IMR-90 (cell line): Measurements from ENCODE around the gene PTRHD1. TPM values are rescaled to one million over a fixed set of nuclear protein-coding genes. Genes with fewer than 3 reads are reported as not detected.

Experiments
- ATAC-seq: fragments of 200-7000 bp; cut with Tn5 transposase; 2 replicates; pipeline ENCODE4 v1.9.1; 2020; ENCODE audit warnings: low read depth, mild to moderate bottlenecking, moderate library complexity
- BruUV-seq: library from RNA; stranded (reverse); fragments of 400-500 nt; replicated peaks from 2 replicates; lab custom pipeline; 2021; lab: Mats Ljungman, UMichigan
- CTCF ChIA-PET: fragments of 300-600 bp; formaldehyde crosslinking; extraction: SDS; loops from one replicate; lab custom pipeline; 2021; ENCODE audit warnings: antibody characterized with exemption; lab: Yijun Ruan, JAX
- POLR2A ChIA-PET: fragments of 300-600 bp; sonication (Branson Sonifier 250); formaldehyde crosslinking; loops from one replicate; lab custom pipeline; 2022; ENCODE audit warnings: antibody characterized with exemption; ENCODE audit not compliant: unreplicated experiment; lab: Charles Lee
- DNase-seq: peaks from one replicate; pipeline ENCODE4 v3.0.0; 2013
- H2AFZ ChIP-seq: replicated peaks from 2 replicates; pipeline ENCODE3; 2013; ENCODE audit warnings: low read length, mild to moderate bottlenecking; ENCODE audit not compliant: poor library complexity
- H2AK5ac ChIP-seq: 2 replicates; pipeline ENCODE4 v1.6.1; 2013; ENCODE audit warnings: low read depth, low read length, inconsistent platforms
- H2AK9ac ChIP-seq: replicated peaks from 2 replicates; pipeline ENCODE3; 2013; ENCODE audit warnings: mild to moderate bottlenecking, low read depth, low read length, moderate library complexity; ENCODE audit not compliant: poor library complexity
- H2BK120ac ChIP-seq: 2 replicates; pipeline ENCODE4 v1.6.1; 2013; ENCODE audit warnings: low read depth, low read length, inconsistent platforms
- H2BK15ac ChIP-seq: 3 replicates; pipeline ENCODE4 v1.6.1; 2013; ENCODE audit warnings: low read depth, low read length, inconsistent platforms
- H2BK20ac ChIP-seq: 2 replicates; pipeline ENCODE4 v1.6.1; 2013; ENCODE audit warnings: low read depth, mild to moderate bottlenecking, inconsistent platforms, low read length, moderate library complexity
- H2BK5ac ChIP-seq: 2 replicates; pipeline ENCODE4 v1.6.1; 2013; ENCODE audit warnings: mild to moderate bottlenecking, low read depth, low read length, inconsistent platforms; ENCODE audit not compliant: poor library complexity, severe bottlenecking
- H3K14ac ChIP-seq: replicated peaks from 2 replicates; pipeline ENCODE4 v1.6.1; 2013; ENCODE audit warnings: low read depth, low read length, inconsistent platforms
- H3K18ac ChIP-seq: 2 replicates; pipeline ENCODE4 v1.6.1; 2013; ENCODE audit warnings: low read depth, low read length, control low read depth
- H3K23ac ChIP-seq: 2 replicates; pipeline ENCODE4 v1.6.1; 2013; ENCODE audit warnings: low read depth, low read length, inconsistent platforms
- H3K27ac ChIP-seq: 2 replicates; pipeline ENCODE4 v1.5.1; 2013; ENCODE audit warnings: mild to moderate bottlenecking, control low read depth, low read length; ENCODE audit not compliant: insufficient read depth
- H3K27me3 ChIP-seq: 2 replicates; pipeline ENCODE4 v1.6.1; 2013; ENCODE audit warnings: low read length; ENCODE audit not compliant: control insufficient read depth, insufficient read depth
- H3K36me3 ChIP-seq: 2 replicates; pipeline ENCODE4 v1.6.1; 2013; ENCODE audit warnings: low read length, mixed read lengths; ENCODE audit not compliant: control insufficient read depth, insufficient read depth
- H3K4ac ChIP-seq: 2 replicates; pipeline ENCODE4 v1.6.1; 2013; ENCODE audit warnings: low read depth, low read length, inconsistent platforms
- H3K4me1 ChIP-seq: 2 replicates; pipeline ENCODE4 v1.6.1; 2013; ENCODE audit warnings: low read length, mixed read lengths; ENCODE audit not compliant: control insufficient read depth, insufficient read depth
- H3K4me2 ChIP-seq: 2 replicates; pipeline ENCODE4 v1.6.1; 2013; ENCODE audit warnings: low read depth, mild to moderate bottlenecking, control low read depth, low read length, moderate library complexity
- H3K4me3 ChIP-seq: 2 replicates; pipeline ENCODE4 v1.5.1; 2013; ENCODE audit warnings: low read depth, mild to moderate bottlenecking, control low read depth, low read length, moderate library complexity; ENCODE audit not compliant: insufficient read depth
- H3K56ac ChIP-seq: 2 replicates; pipeline ENCODE4 v1.6.1; 2013; ENCODE audit warnings: low read length, inconsistent platforms; ENCODE audit not compliant: insufficient read depth; ENCODE audit errors: extremely low read depth
- H3K79me1 ChIP-seq, 2 experiments: 2 replicates each; pipeline ENCODE4 v1.6.1; 2013; ENCODE audit warnings: low read length in 2 of 2, inconsistent platforms in 1 of 2, low read depth in 1 of 2
- H3K9ac ChIP-seq: 2 replicates; pipeline ENCODE4 v1.6.1; 2013; ENCODE audit warnings: low read depth, low read length, control low read depth
- H3K9me1 ChIP-seq: 2 replicates; pipeline ENCODE4 v1.6.1; 2013; ENCODE audit warnings: low read length, inconsistent platforms; ENCODE audit not compliant: insufficient read depth
- H3K9me3 ChIP-seq: 2 replicates; pipeline ENCODE4 v1.6.1; 2013; ENCODE audit warnings: low read length; ENCODE audit not compliant: control insufficient read depth, insufficient read depth
- H4K20me1 ChIP-seq: 2 replicates; pipeline ENCODE4 v1.6.1; 2013; ENCODE audit warnings: low read length, inconsistent platforms; ENCODE audit not compliant: insufficient read depth
- H4K5ac ChIP-seq: 2 replicates; pipeline ENCODE4 v1.6.1; 2013; ENCODE audit warnings: mild to moderate bottlenecking, low read depth, low read length, control low read depth
- H4K8ac ChIP-seq, 2 experiments: 2 replicates each; pipeline ENCODE4 v1.6.1; 2013; ENCODE audit warnings: low read depth in 2 of 2, low read length in 2 of 2, control low read depth in 1 of 2, inconsistent platforms in 1 of 2
- H4K91ac ChIP-seq: 2 replicates; pipeline ENCODE4 v1.6.1; 2013; ENCODE audit warnings: low read depth, low read length, inconsistent platforms; ENCODE audit not compliant: insufficient read depth
- BHLHE40 ChIP-seq: fragments of 150-350 bp; IDR thresholded peaks from 2 replicates; pipeline ENCODE4 v1.6.1; 2016; ENCODE audit warnings: mild to moderate bottlenecking, low read depth, low read length
- CEBPB ChIP-seq: IDR thresholded peaks from 2 replicates; pipeline ENCODE4 v1.6.1; 2012; ENCODE audit warnings: low read depth, low read length, improper control_type of control experiment
- CHD1 ChIP-seq: IDR thresholded peaks from 2 replicates; pipeline ENCODE4 v1.6.1; 2012; ENCODE audit warnings: low read depth, low read length, improper control_type of control experiment
- ELK1 ChIP-seq: fragments of 150-350 bp; IDR thresholded peaks from 2 replicates; pipeline ENCODE4 v1.6.1; 2016; ENCODE audit warnings: low read depth, mild to moderate bottlenecking, low read length, moderate library complexity, borderline replicate concordance
- FOS ChIP-seq: fragments of 150-350 bp; IDR thresholded peaks from 2 replicates; pipeline ENCODE4 v1.6.1; 2016; ENCODE audit warnings: low read depth, low read length
- MAFK ChIP-seq: IDR thresholded peaks from 2 replicates; pipeline ENCODE4 v1.6.1; 2012; ENCODE audit warnings: low read depth, low read length, improper control_type of control experiment
- MAZ ChIP-seq: IDR thresholded peaks from 2 replicates; pipeline ENCODE4 v1.6.1; 2012; ENCODE audit warnings: low read depth, mild to moderate bottlenecking, low read length, improper control_type of control experiment, moderate library complexity, borderline replicate concordance
- MXI1 ChIP-seq: IDR thresholded peaks from 2 replicates; pipeline ENCODE4 v1.6.1; 2012; ENCODE audit warnings: low read depth, mild to moderate bottlenecking, low read length, moderate library complexity, borderline replicate concordance
- NFE2L2 ChIP-seq: fragments of 150-350 bp; IDR thresholded peaks from 2 replicates; pipeline ENCODE4 v1.6.1; 2016; ENCODE audit warnings: low read depth, mild to moderate bottlenecking, low read length
- POLR2A ChIP-seq: IDR thresholded peaks from 2 replicates; pipeline ENCODE4 v1.6.1; 2012; ENCODE audit warnings: mild to moderate bottlenecking, low read depth, low read length
- RAD21 ChIP-seq: IDR thresholded peaks from 2 replicates; pipeline ENCODE4 v1.6.1; 2012; ENCODE audit warnings: low read length, improper control_type of control experiment
- RCOR1 ChIP-seq: IDR thresholded peaks from 2 replicates; pipeline ENCODE4 v1.6.1; 2012; ENCODE audit warnings: mild to moderate bottlenecking, low read length, improper control_type of control experiment; ENCODE audit not compliant: insufficient replicate concordance
- RFX5 ChIP-seq: IDR thresholded peaks from 2 replicates; pipeline ENCODE4 v1.8.0; 2012; ENCODE audit warnings: low read depth, mild to moderate bottlenecking, low read length, moderate library complexity
- SMC3 ChIP-seq: fragments of 150-350 bp; IDR thresholded peaks from 2 replicates; pipeline ENCODE4 v1.6.1; 2016; ENCODE audit warnings: low read depth, mild to moderate bottlenecking, antibody characterized with exemption, low read length, moderate library complexity
- WGBS, 2 experiments: methylation state at CpG; one replicate each; pipeline versions ENCODE4 v1.1.5 to v1.1.7; 2013; ENCODE audit warnings: missing lambda C conversion rate in 2 of 2; ENCODE audit not compliant: insufficient read length in 1 of 2; ENCODE audit errors: extremely low coverage in 2 of 2; 5-methylcytosine and 5-hydroxymethylcytosine counted together
- dilution Hi-C: fragments of 300-500 bp; cut with HindIII; formaldehyde crosslinking; loops from one replicate; pipeline ENCODE4 v1.14.3; 2018; ENCODE audit warnings: low sequenced_read_pairs; ENCODE audit not compliant: unreplicated experiment
- in situ Hi-C: fragments of 300-500 bp; cut with MboI; formaldehyde crosslinking; loops from 3 replicates; pipeline ENCODE4 v1.14.3; 2019; ENCODE audit warnings: low sequenced_read_pairs, inconsistent platforms, mixed read lengths
- intact Hi-C: fragments of 100-400 bp; cut with micrococcal nuclease; formaldehyde crosslinking; loops from 2 replicates; pipeline ENCODE4 v1.10.0; 2022
- polyA plus RNA-seq, 3 experiments: library from polyadenylated mRNA; depleted of rRNA; stranded (reverse); fragments of >200 nt; gene quantifications; 2 replicates each; pipeline ENCODE4 v1.2.3, GENCODE V29; 2012; ENCODE audit warnings: low replicate concordance in 1 of 3
- total RNA-seq: library from RNA; depleted of rRNA; stranded (reverse); fragments of >200 nt; gene quantifications from 2 replicates; pipeline ENCODE4 v1.2.3, GENCODE V29; 2012
- TF ChIP-seq, protein P1 (sequence below): fragments of 150-350 bp; IDR thresholded peaks from 2 replicates; pipeline ENCODE4 v1.6.1; 2017; ENCODE audit warnings: mild to moderate bottlenecking, antibody characterized with exemption, low read length, low read depth
- TF ChIP-seq, protein P2 (sequence below): conservative IDR thresholded peaks from 2 replicates; pipeline ENCODE4 v1.5.1; 2012; ENCODE audit warnings: mild to moderate bottlenecking, low read depth, low read length, improper control_type of control experiment

Gene PTRHD1
- total and polyA plus RNA-seq, 2 of the 4 experiments (the other 2 are of a cell fraction), result 11.7 to 30.9 TPM

- no peak overlapping the region for H3K4me3 ChIP-seq
- H3K14ac ChIP-seq, result no peak overlapping the region
- no peak overlapping the region for H4K91ac ChIP-seq
- no peak overlapping the region for H2BK15ac ChIP-seq
- ChIA-PET CTCF (interaction anchor here (0.6 to 1.0 kb wide), 3 partner anchors 16 to 420 kb away, joined by 3 read pairs; no protein-coding TSS in a partner anchor), POLR2A (no interaction called here)
- peaks cover 15% of the 10 kb centered on the region for H3K36me3 ChIP-seq
- no peaks in the 10 kb centered on the region for H3K9me3 ChIP-seq
- H3K9me1 ChIP-seq, result 0 out of 2 replicates have a peak, but pooled peaks cover 3% of the 10 kb centered on the region
- ATAC-seq, result 0 out of 2 replicates have a peak, but pooled peaks have one; percentile 24
- 0 out of 2 replicates have a peak, but pooled peaks cover 4% of the 10 kb centered on the region for H4K20me1 ChIP-seq
- no peak overlapping the region for H2BK120ac ChIP-seq
- H4K5ac ChIP-seq, result no peak overlapping the region
- in situ Hi-C loops (no loop called here), dilution Hi-C loops (no loop called here), intact Hi-C loops (loop anchor here (10.0 kb wide), 2 partner anchors 294 to 364 kb away; no protein-coding TSS in a partner anchor)
- H2AFZ ChIP-seq, result peak overlapping the region; percentile 14
- BruUV-seq, result no TSS peak
- H3K27me3 ChIP-seq, result no peaks in the 10 kb centered on the region
- DNase-seq, result peak; percentile 50
- no peak overlapping the region for H3K18ac ChIP-seq
- no peak overlapping the region for H2BK5ac ChIP-seq
- no peak overlapping the region for H3K23ac ChIP-seq
- TF ChIP-seq CHD1 (no peak), MAZ (no peak), SMC3 (0 out of 2 replicates have a peak, but pooled peaks have one; percentile 13), POLR2A (no peak), RAD21 (peak; percentile 41), ELK1 (no peak), RFX5 (no peak), MAFK (no peak), MXI1 (no peak), NFE2L2 (no peak), FOS (no peak), BHLHE40 (no peak), RCOR1 (no peak), CEBPB (no peak)
- TF ChIP-seq, protein P1, sequence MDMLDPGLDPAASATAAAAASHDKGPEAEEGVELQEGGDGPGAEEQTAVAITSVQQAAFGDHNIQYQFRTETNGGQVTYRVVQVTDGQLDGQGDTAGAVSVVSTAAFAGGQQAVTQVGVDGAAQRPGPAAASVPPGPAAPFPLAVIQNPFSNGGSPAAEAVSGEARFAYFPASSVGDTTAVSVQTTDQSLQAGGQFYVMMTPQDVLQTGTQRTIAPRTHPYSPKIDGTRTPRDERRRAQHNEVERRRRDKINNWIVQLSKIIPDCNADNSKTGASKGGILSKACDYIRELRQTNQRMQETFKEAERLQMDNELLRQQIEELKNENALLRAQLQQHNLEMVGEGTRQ, result no peak
- TF ChIP-seq, protein P2, sequence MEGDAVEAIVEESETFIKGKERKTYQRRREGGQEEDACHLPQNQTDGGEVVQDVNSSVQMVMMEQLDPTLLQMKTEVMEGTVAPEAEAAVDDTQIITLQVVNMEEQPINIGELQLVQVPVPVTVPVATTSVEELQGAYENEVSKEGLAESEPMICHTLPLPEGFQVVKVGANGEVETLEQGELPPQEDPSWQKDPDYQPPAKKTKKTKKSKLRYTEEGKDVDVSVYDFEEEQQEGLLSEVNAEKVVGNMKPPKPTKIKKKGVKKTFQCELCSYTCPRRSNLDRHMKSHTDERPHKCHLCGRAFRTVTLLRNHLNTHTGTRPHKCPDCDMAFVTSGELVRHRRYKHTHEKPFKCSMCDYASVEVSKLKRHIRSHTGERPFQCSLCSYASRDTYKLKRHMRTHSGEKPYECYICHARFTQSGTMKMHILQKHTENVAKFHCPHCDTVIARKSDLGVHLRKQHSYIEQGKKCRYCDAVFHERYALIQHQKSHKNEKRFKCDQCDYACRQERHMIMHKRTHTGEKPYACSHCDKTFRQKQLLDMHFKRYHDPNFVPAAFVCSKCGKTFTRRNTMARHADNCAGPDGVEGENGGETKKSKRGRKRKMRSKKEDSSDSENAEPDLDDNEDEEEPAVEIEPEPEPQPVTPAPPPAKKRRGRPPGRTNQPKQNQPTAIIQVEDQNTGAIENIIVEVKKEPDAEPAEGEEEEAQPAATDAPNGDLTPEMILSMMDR, result peak; percentile 38
- no peak overlapping the region for H2AK5ac ChIP-seq
- no peak overlapping the region for H4K8ac ChIP-seq
- H3K4me1 ChIP-seq, result no peaks in the 10 kb centered on the region
- H3K27ac ChIP-seq, result no peak overlapping the region
- H2BK20ac ChIP-seq, result no peak overlapping the region
- no peak overlapping the region for H3K4me2 ChIP-seq
- H3K56ac ChIP-seq, result no peak overlapping the region
- H3K9ac ChIP-seq, result no peak overlapping the region
- WGBS, 2 experiments, result 100% methylated on average over 3 of the region's 5 CpGs; no CpG with 5 or more reads in 1 of the 2 experiments
- H3K4ac ChIP-seq, result no peak overlapping the region
- H2AK9ac ChIP-seq, result no peak overlapping the region
- H3K79me1 ChIP-seq, result no peaks in the 10 kb centered on the region; a peak in 1 of 4 replicates
Observed at GRCh38 chr2:24830351-24830750, 37.2 kb upstream of the PTRHD1 start.
